Aorta (tissue), 5 donors: ENCODE measurements around the gene AQP4. TPM values are rescaled to one million over a fixed set of nuclear protein-coding genes. Genes with fewer than 3 reads are reported as not detected.

Experiments used
- ATAC-seq: fragments of 200-7000 bp; cut with Tn5 transposase; one replicate; pipeline ENCODE4 v1.9.1; 2022; ENCODE audit warnings: moderate library complexity; ENCODE audit not compliant: low FRiP score
- DNase-seq, 2 donors: peaks; one replicate each; pipeline ENCODE4 v3.0.0-alpha.2; 2020
- H3K27ac ChIP-seq, 2 donors: one replicate each; pipeline ENCODE4 v1.5.1; 2013; ENCODE audit warnings: low read length in 2 of 2, mild to moderate bottlenecking in 2 of 2, moderate library complexity in 2 of 2, control low read depth in 1 of 2, inconsistent platforms in 1 of 2, low read depth in 1 of 2
- H3K27me3 ChIP-seq, 2 donors: one replicate each; pipeline ENCODE4 v1.6.1; 2013; ENCODE audit warnings: control low read depth in 1 of 2, low read length in 1 of 2, mild to moderate bottlenecking in 1 of 2, moderate library complexity in 1 of 2; ENCODE audit not compliant: insufficient read depth in 2 of 2, control insufficient read depth in 1 of 2
- H3K36me3 ChIP-seq, 2 donors: one replicate each; pipeline ENCODE4 v1.6.1; 2013; ENCODE audit warnings: control low read depth in 1 of 2, low read length in 1 of 2, mild to moderate bottlenecking in 1 of 2; ENCODE audit not compliant: insufficient read depth in 2 of 2, control insufficient read depth in 1 of 2
- H3K4me1 ChIP-seq, 2 donors: one replicate each; pipeline ENCODE4 v1.6.1; 2013; ENCODE audit warnings: low read length in 2 of 2, control low read depth in 1 of 2, mild to moderate bottlenecking in 1 of 2, moderate library complexity in 1 of 2; ENCODE audit not compliant: insufficient read depth in 2 of 2, control insufficient read depth in 1 of 2
- H3K4me3 ChIP-seq, 2 donors: one replicate each; pipeline ENCODE4 v1.5.1; 2013; ENCODE audit warnings: low read length in 2 of 2, control low read depth in 1 of 2, mild to moderate bottlenecking in 1 of 2
- H3K9me3 ChIP-seq: one replicate; pipeline ENCODE4 v1.6.1; 2013; ENCODE audit warnings: mild to moderate bottlenecking, low read length; ENCODE audit not compliant: control insufficient read depth
- WGBS, 2 donors: extraction: QIAGEN DNeasy Blood & Tissue Kit; methylation state at CpG; one replicate each; pipeline ENCODE4 v1.1.7; 2013; 5-methylcytosine and 5-hydroxymethylcytosine counted together
- intact Hi-C, 2 donors: fragments of 100-400 bp; cut with DNase I; formaldehyde crosslinking; loops; one replicate each; pipeline versions ENCODE4 v1.14.2 to v1.15.0; 2022
- long read RNA-seq, 2 donors: library from polyadenylated mRNA; unstranded; transcript quantifications; one replicate each; pipeline ENCODE4 v2.0.0, GENCODE V29; 2020 to 2021
- polyA plus RNA-seq, 2 donors: library from polyadenylated mRNA; stranded (reverse); fragments of 200-250 nt; gene quantifications; one replicate each; pipeline ENCODE4 v1.2.3, GENCODE V29; 2013
- total RNA-seq, 2 donors: library from RNA; stranded (reverse); fragmentation: NEBNext Ultra II Directional; extraction: Animal tissue kit (Norgen Biotek cat#: 25700); gene quantifications; one replicate each; pipeline ENCODE4 v1.2.1, GENCODE V29; 2021
- donor health status: healthy with polysubstance abuse.
- donor health status: Bipolar disorder and iron deficiency.
- donor health status: DM: no; HTN: no; CAD: no.
- donor health status: DM: no; HTN: no; CAD: no.
- donor health status: DM: yes; HTN: yes; CAD: no.

Gene AQP4, protein sequence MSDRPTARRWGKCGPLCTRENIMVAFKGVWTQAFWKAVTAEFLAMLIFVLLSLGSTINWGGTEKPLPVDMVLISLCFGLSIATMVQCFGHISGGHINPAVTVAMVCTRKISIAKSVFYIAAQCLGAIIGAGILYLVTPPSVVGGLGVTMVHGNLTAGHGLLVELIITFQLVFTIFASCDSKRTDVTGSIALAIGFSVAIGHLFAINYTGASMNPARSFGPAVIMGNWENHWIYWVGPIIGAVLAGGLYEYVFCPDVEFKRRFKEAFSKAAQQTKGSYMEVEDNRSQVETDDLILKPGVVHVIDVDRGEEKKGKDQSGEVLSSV
- total RNA-seq (under 1 TPM in 1 of 2 donors, not detected in 1; 0.30 TPM), polyA plus RNA-seq (under 1 TPM in 1 of 2 donors, not detected in 1; 0.28 TPM)
- long read RNA-seq, donor 1: 0 reads
- long read RNA-seq, donor 2: 0 reads

DNA sequence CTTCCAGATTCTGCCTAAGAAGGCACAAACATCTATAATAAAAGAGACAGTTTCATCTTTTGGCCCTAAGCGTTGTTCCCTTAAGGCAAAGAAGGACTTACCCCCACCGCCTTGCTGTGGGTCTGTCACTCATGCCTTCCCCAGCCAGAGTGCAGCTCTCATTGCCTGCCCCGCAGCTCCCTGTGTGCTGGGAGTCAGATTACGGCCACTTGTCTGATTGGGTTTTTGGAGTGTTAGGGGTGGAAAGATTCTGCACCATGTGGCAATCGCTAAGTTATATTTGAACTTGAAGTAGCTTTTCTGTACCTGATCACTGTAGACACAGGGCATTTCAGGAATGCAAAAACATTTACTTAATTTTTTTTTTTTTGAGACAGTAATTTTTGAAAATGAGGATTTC, at the start of gene AQP4:
AQP4 (minus strand) TSS at position 151 of the 400 bp plus-strand sequence; CDS start at position 133, 18 bp downstream.
- H3K4me3 ChIP-seq: no peak within 1 kb of the TSS
- H3K27ac ChIP-seq: no peak within 1 kb of the TSS
- ATAC-seq (no peak), DNase-seq (no peak)
- no peaks in the 10 kb centered on the region for H3K36me3 ChIP-seq
- no peaks in the 10 kb centered on the region for H3K27me3 ChIP-seq
- no peaks in the 10 kb centered on the region for H3K4me1 ChIP-seq
- 32 to 36% methylated on average over 5 of the region's 5 CpGs for WGBS, 2 donors
- H3K9me3 ChIP-seq: peaks cover 2% of the 10 kb centered on the region
- intact Hi-C loops: no loop called here

DNA sequence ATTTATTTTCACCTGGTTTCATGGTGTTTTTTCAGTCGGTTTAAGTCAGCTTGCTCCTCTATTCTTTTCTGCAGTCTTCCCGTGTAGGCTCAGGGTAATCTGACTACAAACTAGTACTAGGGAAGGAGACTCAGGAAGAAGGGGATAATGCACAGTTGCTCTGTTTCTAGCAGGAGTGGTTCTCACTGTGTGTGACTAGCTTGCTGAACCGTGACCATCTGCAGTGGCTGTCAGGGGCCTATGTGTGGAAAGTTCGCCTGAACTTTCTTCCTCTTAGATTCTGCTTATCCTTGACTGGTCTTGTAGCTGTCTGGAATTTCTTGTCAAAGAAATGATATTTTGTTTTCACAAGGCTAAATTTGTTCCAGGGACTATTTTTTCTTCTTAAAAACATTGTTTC, 46.3 kb upstream of the AQP4 start:
- intact Hi-C loops: no loop called here
- Histone ChIP-seq H3K27me3 (no peaks in the 10 kb centered on the region), H3K9me3 (no peaks in the 10 kb centered on the region), H3K4me3 (no peak overlapping the region), H3K4me1 (no peaks in the 10 kb centered on the region), H3K36me3 (no peaks in the 10 kb centered on the region), H3K27ac (no peak overlapping the region)
- ATAC-seq (no peak), DNase-seq (no peak)
- 15 to 27% methylated on average over 4 of the region's 4 CpGs for WGBS, 2 donors

DNA sequence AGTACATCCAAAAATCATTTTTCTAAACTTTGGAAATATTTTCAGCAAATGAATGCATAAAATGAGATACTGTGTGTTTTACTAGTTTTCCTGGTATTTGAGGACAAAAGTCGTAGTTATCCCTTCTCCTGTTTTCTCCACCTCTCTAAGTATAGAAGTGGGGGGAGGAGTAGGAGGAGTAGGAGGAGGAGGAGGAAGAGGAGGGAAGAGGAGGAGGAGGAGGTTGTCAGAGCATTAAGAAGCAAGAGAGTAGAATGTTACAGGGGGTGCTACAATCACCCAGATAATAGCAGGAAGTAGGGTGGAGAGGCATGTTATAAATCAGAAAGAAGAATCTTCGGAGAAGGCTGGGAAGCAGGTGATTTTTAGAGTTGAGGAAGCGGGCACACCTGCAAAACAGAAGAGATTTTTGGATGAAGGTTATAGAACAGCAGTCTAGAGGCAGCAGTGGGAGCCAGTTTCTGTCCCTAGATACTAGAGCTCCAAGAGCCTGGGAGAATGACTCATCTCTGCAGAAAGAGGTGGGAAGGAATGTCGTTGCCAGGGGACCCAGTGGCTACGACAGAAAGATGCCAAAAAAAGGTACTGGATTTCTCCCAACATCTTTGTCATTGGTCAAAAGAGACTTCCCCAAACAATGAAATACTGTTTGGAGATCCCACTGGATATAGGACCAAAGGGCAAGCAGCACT, 44.2 kb upstream of the AQP4 start:
- Histone ChIP-seq H3K4me1 (no peaks in the 10 kb centered on the region), H3K9me3 (peaks cover 2% of the 10 kb centered on the region), H3K36me3 (no peaks in the 10 kb centered on the region), H3K4me3 (no peak overlapping the region), H3K27ac (no peak overlapping the region), H3K27me3 (no peaks in the 10 kb centered on the region)
- ATAC-seq: no peak
- WGBS, 2 donors: 24 to 25% methylated on average over 5 of the region's 5 CpGs
- intact Hi-C loops: no loop called here
- DNase-seq: no peak

DNA sequence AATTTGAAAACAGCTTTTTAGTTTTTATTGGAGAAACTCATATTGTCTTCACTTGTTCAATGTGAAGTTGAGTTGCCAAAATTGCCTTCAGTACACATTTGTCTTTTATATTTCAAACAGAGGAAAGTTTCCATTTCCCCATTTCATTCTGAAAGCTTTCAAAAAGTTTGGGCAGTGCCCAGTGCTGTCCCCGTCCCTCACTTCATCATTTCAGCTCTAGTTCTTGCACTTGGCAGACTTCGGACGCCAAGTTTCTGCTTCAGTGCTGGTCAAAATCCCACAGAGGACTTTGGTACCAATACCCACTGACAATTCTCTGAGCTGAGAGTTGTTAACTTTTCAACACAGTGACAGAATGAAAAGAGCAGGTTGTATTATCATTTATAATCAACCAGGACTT, 43.4 kb upstream of the AQP4 start:
- H3K27ac ChIP-seq: no peak overlapping the region
- no peaks in the 10 kb centered on the region for H3K27me3 ChIP-seq
- H3K4me1 ChIP-seq: no peaks in the 10 kb centered on the region
- 5 to 8% methylated on average over 3 of the region's 3 CpGs for WGBS, 2 donors
- ATAC-seq (no peak), DNase-seq (no peak)
- H3K4me3 ChIP-seq: no peak overlapping the region
- no peaks in the 10 kb centered on the region for H3K36me3 ChIP-seq
- H3K9me3 ChIP-seq: peaks cover 2% of the 10 kb centered on the region
- intact Hi-C loops: no loop called here

DNA sequence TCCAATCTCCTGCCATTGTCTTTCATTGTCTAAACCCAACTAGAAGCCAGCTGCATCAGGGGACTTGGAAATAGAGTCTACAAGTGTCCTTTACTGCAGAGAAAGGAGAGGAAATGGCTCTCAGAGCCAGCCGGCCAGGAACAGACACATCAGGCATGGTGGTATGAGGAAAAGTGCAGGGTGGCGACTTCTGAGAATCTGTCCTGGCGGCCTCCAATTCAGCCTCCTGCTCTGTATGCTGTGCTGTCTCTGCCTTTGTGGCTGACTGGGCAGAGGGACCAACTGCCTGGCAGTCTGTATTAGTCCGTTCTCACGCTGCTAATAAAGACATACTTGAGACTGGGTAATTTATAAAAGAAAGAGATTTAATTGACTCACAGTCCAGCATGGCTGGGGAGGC, 36.8 kb upstream of the AQP4 start:
- Histone ChIP-seq H3K27ac (no peak overlapping the region), H3K36me3 (no peaks in the 10 kb centered on the region), H3K9me3 (peaks cover 6% of the 10 kb centered on the region), H3K4me1 (no peaks in the 10 kb centered on the region), H3K4me3 (no peak overlapping the region), H3K27me3 (no peaks in the 10 kb centered on the region)
- DNase-seq: no peak
- no peak for ATAC-seq
- intact Hi-C loops: no loop called here
- 93 to 96% methylated on average over 5 of the region's 5 CpGs for WGBS, 2 donors

DNA sequence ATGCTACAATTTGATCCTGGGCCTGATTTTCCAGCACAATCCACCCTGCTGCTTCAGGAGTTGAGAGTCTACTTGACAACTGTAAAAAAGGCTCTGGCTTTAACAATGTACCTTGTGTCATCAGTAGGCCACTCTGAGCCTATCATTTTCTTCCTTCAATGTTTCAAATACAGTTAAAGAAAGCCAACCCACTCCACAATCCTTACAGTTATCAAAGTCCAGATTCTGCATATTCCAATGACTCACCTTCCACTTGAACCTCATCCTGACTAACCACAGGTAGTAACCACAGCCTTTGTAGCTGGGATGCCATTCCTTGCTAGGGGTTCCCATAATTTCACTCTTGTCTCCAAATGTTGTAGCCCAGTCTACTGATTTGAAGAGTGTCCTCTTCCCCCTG, 35.5 kb upstream of the AQP4 start:
- intact Hi-C loops: no loop called here
- DNase-seq (no peak), ATAC-seq (no peak)
- Histone ChIP-seq H3K9me3 (peaks cover 4% of the 10 kb centered on the region), H3K27me3 (no peaks in the 10 kb centered on the region), H3K36me3 (no peaks in the 10 kb centered on the region), H3K4me3 (no peak overlapping the region), H3K27ac (no peak overlapping the region), H3K4me1 (no peaks in the 10 kb centered on the region)

DNA sequence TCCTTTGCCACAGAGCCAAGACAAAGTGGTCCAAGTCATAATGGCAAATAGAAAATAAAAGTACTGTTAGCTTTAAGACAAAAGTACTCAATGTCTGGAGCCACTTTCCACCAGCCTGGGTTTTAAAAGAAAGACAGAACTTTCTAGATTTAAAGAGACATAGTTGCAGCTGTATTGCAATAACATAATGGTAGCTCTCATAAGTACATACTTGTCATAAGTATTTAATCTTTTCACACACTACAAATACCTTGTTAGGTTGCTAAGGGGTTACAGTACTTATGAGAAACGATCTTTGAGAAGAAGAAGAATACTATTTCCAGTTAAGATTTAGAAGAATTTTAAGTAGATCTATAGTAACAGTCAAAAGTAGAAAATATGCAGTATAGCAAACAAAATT, 28.9 kb upstream of the AQP4 start:
- WGBS, 2 donors: 12 to 17% methylated on average over 1 of the region's 1 CpG
- no peaks in the 10 kb centered on the region for H3K4me1 ChIP-seq
- H3K4me3 ChIP-seq: no peak overlapping the region
- DNase-seq: no peak
- H3K27me3 ChIP-seq: no peaks in the 10 kb centered on the region
- no peaks in the 10 kb centered on the region for H3K9me3 ChIP-seq
- H3K27ac ChIP-seq: no peak overlapping the region
- intact Hi-C loops: no loop called here
- no peak for ATAC-seq
- no peaks in the 10 kb centered on the region for H3K36me3 ChIP-seq

DNA sequence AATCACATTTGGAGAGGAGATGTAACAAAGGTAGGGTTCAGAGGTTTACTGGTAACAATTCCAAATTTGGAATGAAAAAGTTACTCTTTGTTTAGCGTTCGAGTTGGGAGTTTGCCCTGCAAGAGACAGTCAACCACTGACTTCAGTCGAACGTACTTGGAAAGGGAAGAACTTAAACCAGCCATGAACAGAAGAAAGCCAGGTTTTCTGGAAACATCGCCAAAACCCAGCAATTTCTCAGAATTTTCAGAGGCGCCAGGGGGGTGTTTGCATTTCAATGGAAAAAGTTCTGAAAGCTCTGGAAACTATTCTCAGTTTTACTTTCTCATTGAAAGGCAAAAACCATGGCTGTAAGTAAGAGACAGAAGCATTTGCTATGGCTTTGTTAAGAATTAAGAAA, 28.5 kb upstream of the AQP4 start:
- H3K9me3 ChIP-seq: no peaks in the 10 kb centered on the region
- H3K4me3 ChIP-seq: no peak overlapping the region
- intact Hi-C loops: no loop called here
- no peaks in the 10 kb centered on the region for H3K27me3 ChIP-seq
- no peaks in the 10 kb centered on the region for H3K4me1 ChIP-seq
- H3K27ac ChIP-seq: no peak overlapping the region
- WGBS, 2 donors: 5 to 11% methylated on average over 6 of the region's 6 CpGs
- H3K36me3 ChIP-seq: no peaks in the 10 kb centered on the region
- no peak for ATAC-seq
- no peak for DNase-seq

DNA sequence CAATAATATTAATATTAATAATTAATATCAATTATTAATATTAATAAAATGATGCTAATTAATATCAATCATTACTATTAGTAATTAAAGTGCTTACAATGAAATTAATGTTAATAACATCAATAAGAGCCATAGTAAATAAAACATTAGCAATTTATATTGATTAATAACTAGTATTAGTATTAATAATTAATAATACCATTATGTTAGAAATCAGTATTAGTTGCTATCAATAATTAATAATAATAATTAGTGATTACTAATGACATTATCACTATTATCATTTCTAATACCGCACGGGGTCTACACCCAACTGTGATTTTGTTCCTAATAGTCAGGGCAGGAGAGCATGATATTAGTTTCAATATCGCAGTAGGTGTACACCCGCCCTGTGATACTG, 22.8 kb upstream of the AQP4 start:
- no peaks in the 10 kb centered on the region for H3K36me3 ChIP-seq
- H3K27ac ChIP-seq: no peak overlapping the region
- WGBS, 2 donors: 96 to 97% methylated on average over 4 of the region's 4 CpGs
- H3K4me1 ChIP-seq: no peaks in the 10 kb centered on the region
- no peak for DNase-seq
- no peak for ATAC-seq
- intact Hi-C loops: no loop called here
- no peak overlapping the region for H3K4me3 ChIP-seq
- H3K9me3 ChIP-seq: no peaks in the 10 kb centered on the region
- H3K27me3 ChIP-seq: no peaks in the 10 kb centered on the region
